ENCODE results near the gene LZTFL1.

The LZTFL1 gene

GRCh38 chr3:45870099-45870498 lies 28.2 kb upstream of the LZTFL1 start:
- no peak overlapping the region for H3K9ac ChIP-seq (ENCODE audit: insufficient read length)
- H3K27ac ChIP-seq = no peak overlapping the region
- DNase-seq (ENCODE audit: low read depth, low spot score) = no peak
- no peaks in the 10 kb centered on the region for H3K36me3 ChIP-seq (ENCODE audit: insufficient read depth, low read length)
- H3K9me3 ChIP-seq (ENCODE audit: low read depth, low read length) = no peaks in the 10 kb centered on the region
- no peak overlapping the region for H3K4me3 ChIP-seq
- TF ChIP-seq FOXP2 (optimal IDR thresholded peaks at IDR 0.05; ENCODE audit: control extremely low read depth, extremely low read length, insufficient read depth) = no peak
- TF ChIP-seq POLR2AphosphoS5 (IDR thresholded peaks at IDR 0.05; ENCODE audit: borderline replicate concordance, low read depth, low read length) = no peak
- no peak for TF ChIP-seq EZH2 (IDR thresholded peaks at IDR 0.05)

- H3K4me3 ChIP-seq = no peak overlapping the region
- DNase-seq (ENCODE audit: low read depth, low spot score) = no peak
- H3K9me3 ChIP-seq (ENCODE audit: low read depth, low read length) = no peaks in the 10 kb centered on the region
- TF ChIP-seq EZH2 (IDR thresholded peaks at IDR 0.05) (no peak), POLR2AphosphoS5 (IDR thresholded peaks at IDR 0.05; ENCODE audit: borderline replicate concordance, low read depth, low read length) (no peak), FOXP2 (optimal IDR thresholded peaks at IDR 0.05; ENCODE audit: control extremely low read depth, extremely low read length, insufficient read depth) (no peak)
- H3K36me3 ChIP-seq (ENCODE audit: insufficient read depth, low read length) = no peaks in the 10 kb centered on the region
- H3K27ac ChIP-seq = no peak overlapping the region
- no peak overlapping the region for H3K9ac ChIP-seq (ENCODE audit: insufficient read length)
Measured at GRCh38 chr3:45869638-45870037, 27.7 kb upstream of the LZTFL1 start.

DNA sequence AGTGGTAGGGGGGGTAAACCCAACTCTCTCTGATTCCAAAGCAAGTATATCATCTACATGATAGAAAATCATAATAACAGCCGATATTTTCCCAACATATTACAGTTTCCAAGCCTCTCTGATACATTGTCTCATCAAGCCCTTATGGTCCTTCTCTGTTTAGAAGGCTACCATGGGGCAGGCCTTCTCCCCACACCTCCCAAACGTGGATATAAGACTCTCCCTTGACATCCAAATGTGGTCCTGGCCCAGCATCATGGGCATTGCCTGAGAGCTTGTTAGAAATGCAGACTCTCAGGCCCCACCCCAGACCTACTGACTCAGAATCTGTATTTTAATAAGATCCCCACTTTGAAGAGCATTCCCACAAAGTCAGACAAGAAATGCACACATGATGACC lies 26.7 kb upstream of the LZTFL1 start:
- H3K4me3 ChIP-seq = no peak overlapping the region
- no peaks in the 10 kb centered on the region for H3K36me3 ChIP-seq (ENCODE audit: insufficient read depth, low read length)
- H3K27ac ChIP-seq = no peak overlapping the region
- no peaks in the 10 kb centered on the region for H3K9me3 ChIP-seq (ENCODE audit: low read depth, low read length)
- TF ChIP-seq POLR2AphosphoS5 (IDR thresholded peaks at IDR 0.05; ENCODE audit: borderline replicate concordance, low read depth, low read length) (no peak), FOXP2 (optimal IDR thresholded peaks at IDR 0.05; ENCODE audit: control extremely low read depth, extremely low read length, insufficient read depth) (no peak), EZH2 (IDR thresholded peaks at IDR 0.05) (no peak)
- DNase-seq (ENCODE audit: low read depth, low spot score) = no peak
- no peak overlapping the region for H3K9ac ChIP-seq (ENCODE audit: insufficient read length)

GRCh38 chr3:45868213-45868612 lies 26.3 kb upstream of the LZTFL1 start:
- no peak overlapping the region for H3K9ac ChIP-seq (ENCODE audit: insufficient read length)
- H3K27ac ChIP-seq = no peak overlapping the region
- DNase-seq (ENCODE audit: low read depth, low spot score) = no peak
- no peaks in the 10 kb centered on the region for H3K9me3 ChIP-seq (ENCODE audit: low read depth, low read length)
- H3K4me3 ChIP-seq = no peak overlapping the region
- TF ChIP-seq FOXP2 (optimal IDR thresholded peaks at IDR 0.05; ENCODE audit: control extremely low read depth, extremely low read length, insufficient read depth) (no peak), EZH2 (IDR thresholded peaks at IDR 0.05) (no peak), POLR2AphosphoS5 (IDR thresholded peaks at IDR 0.05; ENCODE audit: borderline replicate concordance, low read depth, low read length) (no peak)
- no peaks in the 10 kb centered on the region for H3K36me3 ChIP-seq (ENCODE audit: insufficient read depth, low read length)

DNA sequence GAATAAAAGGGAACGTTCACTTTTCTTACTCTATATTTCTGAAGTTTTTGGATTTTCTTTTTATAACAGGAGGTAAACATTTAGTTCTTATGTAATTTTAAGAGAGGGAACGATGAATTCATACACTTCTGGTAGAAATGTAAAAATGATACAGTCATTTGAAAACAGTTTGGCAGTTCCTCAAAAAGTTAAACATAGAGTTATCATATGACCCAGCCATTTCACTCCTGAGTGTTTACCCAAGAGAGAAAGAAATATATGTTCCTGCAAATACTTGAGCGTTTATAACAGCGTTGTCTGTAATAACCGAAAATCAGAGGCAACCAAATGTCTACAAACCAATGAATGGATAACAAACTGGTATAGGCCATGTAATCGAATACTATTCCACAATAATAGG lies 23.6 kb upstream of the LZTFL1 start:
- no peak overlapping the region for H3K9ac ChIP-seq (ENCODE audit: insufficient read length)
- TF ChIP-seq EZH2 (IDR thresholded peaks at IDR 0.05) (no peak), FOXP2 (optimal IDR thresholded peaks at IDR 0.05; ENCODE audit: control extremely low read depth, extremely low read length, insufficient read depth) (no peak), POLR2AphosphoS5 (IDR thresholded peaks at IDR 0.05; ENCODE audit: borderline replicate concordance, low read depth, low read length) (no peak)
- H3K4me3 ChIP-seq = no peak overlapping the region

GRCh38 chr3:45864760-45865519 lies 23.0 kb upstream of the LZTFL1 start:
- no peak for DNase-seq (ENCODE audit: low read depth, low spot score)
- TF ChIP-seq POLR2AphosphoS5 (IDR thresholded peaks at IDR 0.05; ENCODE audit: borderline replicate concordance, low read depth, low read length) = no peak
- Histone ChIP-seq H3K4me3 (no peak overlapping the region), H3K27ac (no peak overlapping the region), H3K9ac (ENCODE audit: insufficient read length) (no peak overlapping the region), H3K36me3 (ENCODE audit: insufficient read depth, low read length) (no peaks in the 10 kb centered on the region), H3K9me3 (ENCODE audit: low read depth, low read length) (no peaks in the 10 kb centered on the region)

More for the DNA sequence above, 23.6 kb upstream of the LZTFL1 start:
- Histone ChIP-seq H3K9me3 (ENCODE audit: low read depth, low read length) (no peaks in the 10 kb centered on the region), H3K36me3 (ENCODE audit: insufficient read depth, low read length) (no peaks in the 10 kb centered on the region), H3K27ac (no peak overlapping the region)
- DNase-seq (ENCODE audit: low read depth, low spot score) = no peak

- no peak overlapping the region for H3K27ac ChIP-seq
- TF ChIP-seq FOXP2 (optimal IDR thresholded peaks at IDR 0.05; ENCODE audit: control extremely low read depth, extremely low read length, insufficient read depth) = no peak
- no peak for TF ChIP-seq POLR2AphosphoS5 (IDR thresholded peaks at IDR 0.05; ENCODE audit: borderline replicate concordance, low read depth, low read length)
- no peak for TF ChIP-seq EZH2 (IDR thresholded peaks at IDR 0.05)
- no peak for DNase-seq (ENCODE audit: low read depth, low spot score)
- H3K9ac ChIP-seq (ENCODE audit: insufficient read length) = no peak overlapping the region
- H3K36me3 ChIP-seq (ENCODE audit: insufficient read depth, low read length) = no peaks in the 10 kb centered on the region
- no peak overlapping the region for H3K4me3 ChIP-seq
- H3K9me3 ChIP-seq (ENCODE audit: low read depth, low read length) = no peaks in the 10 kb centered on the region
Measured at GRCh38 chr3:45861043-45861719, 19.3 kb upstream of the LZTFL1 start.

DNA sequence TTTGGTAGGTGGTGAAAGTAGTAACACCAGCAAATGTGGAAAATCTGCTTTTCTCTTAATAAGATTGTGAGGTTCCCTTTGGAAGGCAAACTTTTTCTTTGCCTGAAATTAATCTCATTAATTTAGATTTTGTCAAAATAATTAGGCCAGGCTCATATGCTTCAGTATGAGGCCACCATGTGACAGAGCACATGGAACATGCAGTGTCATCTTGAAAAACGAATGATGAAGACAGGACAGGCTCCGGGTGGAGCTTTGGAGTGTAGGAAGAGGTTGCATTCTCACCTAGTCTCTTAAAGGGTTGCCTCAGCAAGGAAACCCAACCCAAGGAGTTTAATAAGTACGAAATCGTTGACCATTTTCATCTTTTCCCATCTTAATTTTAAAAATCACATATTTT lies 18.6 kb upstream of the LZTFL1 start:
- no peaks in the 10 kb centered on the region for H3K9me3 ChIP-seq (ENCODE audit: low read depth, low read length)
- H3K27ac ChIP-seq = no peak overlapping the region
- H3K4me3 ChIP-seq = no peak overlapping the region
- no peaks in the 10 kb centered on the region for H3K36me3 ChIP-seq (ENCODE audit: insufficient read depth, low read length)
- TF ChIP-seq POLR2AphosphoS5 (IDR thresholded peaks at IDR 0.05; ENCODE audit: borderline replicate concordance, low read depth, low read length) = no peak
- TF ChIP-seq EZH2 (IDR thresholded peaks at IDR 0.05) = no peak
- no peak for TF ChIP-seq FOXP2 (optimal IDR thresholded peaks at IDR 0.05; ENCODE audit: control extremely low read depth, extremely low read length, insufficient read depth)
- H3K9ac ChIP-seq (ENCODE audit: insufficient read length) = no peak overlapping the region
- no peak for DNase-seq (ENCODE audit: low read depth, low spot score)

All from SK-N-MC (cell line).